ENCODE data around the gene FAM241A.

DNA sequence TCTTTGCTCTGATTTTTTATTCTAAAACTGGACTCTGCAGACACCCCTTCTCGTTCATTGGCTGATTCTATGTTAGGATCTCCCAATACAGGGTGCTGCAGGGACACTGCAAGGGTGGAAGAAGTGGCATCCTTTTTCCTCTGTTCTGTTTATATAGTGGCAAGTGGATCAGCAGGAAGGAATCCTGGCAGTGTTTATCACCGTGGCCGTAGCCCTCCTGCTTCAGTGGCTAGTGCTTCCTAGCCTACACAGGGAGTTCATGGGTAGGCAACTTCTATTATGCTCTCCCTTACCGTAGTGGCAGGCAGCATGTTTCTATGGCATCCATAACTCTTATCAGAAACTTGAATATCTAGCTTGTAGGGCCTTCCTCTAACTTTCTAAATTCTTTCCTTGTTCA lies 79.9 kb downstream of the FAM241A start:
- no peak for TF ChIP-seq POLR2A (IDR thresholded peaks at IDR 0.05)
- TF ChIP-seq, protein P1, sequence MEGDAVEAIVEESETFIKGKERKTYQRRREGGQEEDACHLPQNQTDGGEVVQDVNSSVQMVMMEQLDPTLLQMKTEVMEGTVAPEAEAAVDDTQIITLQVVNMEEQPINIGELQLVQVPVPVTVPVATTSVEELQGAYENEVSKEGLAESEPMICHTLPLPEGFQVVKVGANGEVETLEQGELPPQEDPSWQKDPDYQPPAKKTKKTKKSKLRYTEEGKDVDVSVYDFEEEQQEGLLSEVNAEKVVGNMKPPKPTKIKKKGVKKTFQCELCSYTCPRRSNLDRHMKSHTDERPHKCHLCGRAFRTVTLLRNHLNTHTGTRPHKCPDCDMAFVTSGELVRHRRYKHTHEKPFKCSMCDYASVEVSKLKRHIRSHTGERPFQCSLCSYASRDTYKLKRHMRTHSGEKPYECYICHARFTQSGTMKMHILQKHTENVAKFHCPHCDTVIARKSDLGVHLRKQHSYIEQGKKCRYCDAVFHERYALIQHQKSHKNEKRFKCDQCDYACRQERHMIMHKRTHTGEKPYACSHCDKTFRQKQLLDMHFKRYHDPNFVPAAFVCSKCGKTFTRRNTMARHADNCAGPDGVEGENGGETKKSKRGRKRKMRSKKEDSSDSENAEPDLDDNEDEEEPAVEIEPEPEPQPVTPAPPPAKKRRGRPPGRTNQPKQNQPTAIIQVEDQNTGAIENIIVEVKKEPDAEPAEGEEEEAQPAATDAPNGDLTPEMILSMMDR (IDR thresholded peaks at IDR 0.05): no peak

Measured in body of pancreas (tissue), 4 donors.